ENCODE results near the gene RPRD2. TPM values are rescaled to one million over a fixed set of nuclear protein-coding genes. Genes with fewer than 3 reads are reported as not detected.

RPRD2 gene
- polyA plus RNA-seq, 3 donors: 5.9 to 9.7 (median 8.2) TPM

DNA sequence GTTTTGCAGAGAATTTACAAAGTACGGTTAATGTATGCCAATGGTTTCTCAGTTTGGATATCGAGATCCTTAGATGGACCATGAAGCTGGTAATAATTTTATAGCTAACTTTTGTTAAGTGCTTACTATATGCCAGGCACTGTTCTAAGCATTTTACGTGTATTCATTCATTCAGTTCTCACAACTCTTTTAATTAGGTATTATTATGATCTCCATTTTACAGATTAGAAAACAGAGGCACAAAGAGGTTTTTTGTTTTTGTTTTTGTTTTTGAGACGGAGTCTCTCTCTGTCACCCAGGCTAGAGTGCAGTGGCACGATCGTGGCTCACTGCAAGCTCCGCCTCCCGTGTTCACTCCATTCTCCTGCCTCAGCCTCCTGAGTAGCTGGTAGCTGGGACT lies 7.2 kb downstream of the RPRD2 start:
- TF ChIP-seq, protein P1, sequence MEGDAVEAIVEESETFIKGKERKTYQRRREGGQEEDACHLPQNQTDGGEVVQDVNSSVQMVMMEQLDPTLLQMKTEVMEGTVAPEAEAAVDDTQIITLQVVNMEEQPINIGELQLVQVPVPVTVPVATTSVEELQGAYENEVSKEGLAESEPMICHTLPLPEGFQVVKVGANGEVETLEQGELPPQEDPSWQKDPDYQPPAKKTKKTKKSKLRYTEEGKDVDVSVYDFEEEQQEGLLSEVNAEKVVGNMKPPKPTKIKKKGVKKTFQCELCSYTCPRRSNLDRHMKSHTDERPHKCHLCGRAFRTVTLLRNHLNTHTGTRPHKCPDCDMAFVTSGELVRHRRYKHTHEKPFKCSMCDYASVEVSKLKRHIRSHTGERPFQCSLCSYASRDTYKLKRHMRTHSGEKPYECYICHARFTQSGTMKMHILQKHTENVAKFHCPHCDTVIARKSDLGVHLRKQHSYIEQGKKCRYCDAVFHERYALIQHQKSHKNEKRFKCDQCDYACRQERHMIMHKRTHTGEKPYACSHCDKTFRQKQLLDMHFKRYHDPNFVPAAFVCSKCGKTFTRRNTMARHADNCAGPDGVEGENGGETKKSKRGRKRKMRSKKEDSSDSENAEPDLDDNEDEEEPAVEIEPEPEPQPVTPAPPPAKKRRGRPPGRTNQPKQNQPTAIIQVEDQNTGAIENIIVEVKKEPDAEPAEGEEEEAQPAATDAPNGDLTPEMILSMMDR (IDR thresholded peaks at IDR 0.05): no peak
- Mint-ChIP-seq H3K36me3 (peaks cover 7 to 9% of the 10 kb centered on the region in 2 donors), H3K9me3 (no peaks in the 10 kb centered on the region), H3K4me3 (no peak overlapping the region), H3K4me1 (peaks cover 41% of the 10 kb centered on the region), H3K27ac (no peak overlapping the region), H3K27me3 (ENCODE audit: low read depth in 3 of 3) (no peaks in the 10 kb centered on the region)
- no peak overlapping the region for H3K4me2 ChIP-seq (replicated peaks; ENCODE audit: extremely low read depth, low read length, poor library complexity, severe bottlenecking)
- peaks cover 100% of the 10 kb centered on the region for H3K79me2 ChIP-seq (ENCODE audit: insufficient read depth, low read length)
- no peak overlapping the region for H3K4me3 ChIP-seq (replicated peaks in 1 of 3; ENCODE audit: low read depth in 2 of 3, low read length in 3 of 3)
- no peak overlapping the region for H3K9ac ChIP-seq (ENCODE audit: insufficient read depth, low read length, poor library complexity, severe bottlenecking)
- intact Hi-C loops (cut with micrococcal nuclease): no loop called here
- DNase-seq: no peak
- peaks cover 71% of the 10 kb centered on the region for H4K20me1 ChIP-seq (ENCODE audit: insufficient read depth, low read length)
- no peak overlapping the region for H2AFZ ChIP-seq (ENCODE audit: insufficient read depth, low read depth, low read length, poor library complexity, severe bottlenecking)
- no peaks in the 10 kb centered on the region for H3K27me3 ChIP-seq (ENCODE audit: control insufficient read depth in 2 of 2, insufficient read depth in 2 of 2, low read length in 2 of 2)
- H3K36me3 ChIP-seq (replicated peaks in 1 of 2; ENCODE audit: control insufficient read depth in 1 of 2, insufficient read depth in 2 of 2, low read length in 2 of 2): peaks cover 0 to 11% of the 10 kb centered on the region in 2 donors
- no peaks in the 10 kb centered on the region for H3K9me3 ChIP-seq (replicated peaks in 1 of 2; ENCODE audit: control insufficient read depth in 1 of 2, insufficient read depth in 1 of 2, low read length in 2 of 2)
- H3K4me1 ChIP-seq (ENCODE audit: control insufficient read depth in 1 of 2, insufficient read depth in 2 of 2, low read length in 2 of 2): peaks cover 10 to 16% of the 10 kb centered on the region in 2 donors
- WGBS (ENCODE audit: insufficient coverage): no CpG with 5 or more reads among the region's 8 CpGs
- no peak overlapping the region for H3K27ac ChIP-seq (ENCODE audit: low read depth in 1 of 2, low read length in 2 of 2)

DNA sequence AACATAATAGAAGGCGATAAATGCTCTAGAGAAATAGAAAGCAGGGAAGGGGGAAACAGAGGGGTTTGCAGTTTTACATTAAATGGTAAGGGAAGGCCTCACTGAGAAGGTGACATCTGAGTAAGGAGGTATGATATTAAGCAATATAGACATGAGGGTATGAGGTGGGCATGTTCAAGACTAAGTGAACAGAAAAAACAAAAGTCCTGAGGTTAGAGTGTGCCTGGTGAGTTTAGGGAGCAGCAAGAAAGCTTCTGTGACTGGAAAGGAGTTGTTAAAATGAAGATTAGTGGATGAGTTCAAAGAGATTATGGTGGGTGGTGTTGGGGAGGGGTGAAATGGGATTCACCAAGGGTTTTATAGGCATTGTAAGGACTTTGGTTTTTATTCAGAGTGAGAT lies 8.6 kb downstream of the RPRD2 start:
- Mint-ChIP-seq H3K27me3 (ENCODE audit: low read depth in 3 of 3) (no peaks in the 10 kb centered on the region), H3K27ac (peak overlapping the region in 2 of 7 donors; percentile 39 to 49), H3K9me3 (no peaks in the 10 kb centered on the region), H3K4me3 (no peak overlapping the region), H3K4me1 (peaks cover 34% of the 10 kb centered on the region), H3K36me3 (peaks cover 7 to 9% of the 10 kb centered on the region in 2 donors)
- no peak for DNase-seq
- Histone ChIP-seq H3K4me1 (ENCODE audit: control insufficient read depth in 1 of 2, insufficient read depth in 2 of 2, low read length in 2 of 2) (peaks cover 0 to 4% of the 10 kb centered on the region in 2 donors), H3K36me3 (replicated peaks in 1 of 2; ENCODE audit: control insufficient read depth in 1 of 2, insufficient read depth in 2 of 2, low read length in 2 of 2) (peaks cover 0 to 11% of the 10 kb centered on the region in 2 donors), H3K79me2 (ENCODE audit: insufficient read depth, low read length) (peaks cover 100% of the 10 kb centered on the region), H3K4me3 (replicated peaks in 1 of 3; ENCODE audit: low read depth in 2 of 3, low read length in 3 of 3) (no peak overlapping the region), H3K27me3 (ENCODE audit: control insufficient read depth in 2 of 2, insufficient read depth in 2 of 2, low read length in 2 of 2) (no peaks in the 10 kb centered on the region), H3K9me3 (replicated peaks in 1 of 2; ENCODE audit: control insufficient read depth in 1 of 2, insufficient read depth in 1 of 2, low read length in 2 of 2) (no peaks in the 10 kb centered on the region), H2AFZ (ENCODE audit: insufficient read depth, low read depth, low read length, poor library complexity, severe bottlenecking) (no peak overlapping the region), H3K4me2 (replicated peaks; ENCODE audit: extremely low read depth, low read length, poor library complexity, severe bottlenecking) (no peak overlapping the region), H4K20me1 (ENCODE audit: insufficient read depth, low read length) (peaks cover 84% of the 10 kb centered on the region), H3K27ac (ENCODE audit: low read depth in 1 of 2, low read length in 2 of 2) (no peak overlapping the region), H3K9ac (ENCODE audit: insufficient read depth, low read length, poor library complexity, severe bottlenecking) (no peak overlapping the region)
- intact Hi-C loops (cut with micrococcal nuclease): no loop called here
- TF ChIP-seq, protein P1 (IDR thresholded peaks at IDR 0.05): no peak
- WGBS (ENCODE audit: insufficient coverage): 86% methylated on average over 1 of the region's 1 CpG

Data from CD14-positive monocyte (primary cell).